Caco-2 (cell line): ENCODE data around the gene SLCO4A1. TPM values are rescaled to one million over a fixed set of nuclear protein-coding genes. Genes with fewer than 3 reads are reported as not detected.

Experiments used
- BruUV-seq: library from RNA; stranded (reverse); fragments of 400-500 nt; replicated peaks from 2 replicates; lab custom pipeline; 2021; lab: Mats Ljungman, UMichigan
- CTCF ChIA-PET: fragments of 300-600 bp; sonication (Branson Sonifier 250); formaldehyde crosslinking; loops from one replicate; lab custom pipeline; 2022; ENCODE audit warnings: antibody characterized with exemption; lab: Charles Lee
- POLR2A ChIA-PET: fragments of 300-600 bp; sonication (Branson Sonifier 250); formaldehyde crosslinking; loops from one replicate; lab custom pipeline; 2022; ENCODE audit warnings: antibody characterized with exemption; lab: Charles Lee
- DNase-seq, 2 experiments: peaks; one replicate each; pipeline versions ENCODE4 v3.0.0 to v3.0.0-alpha.2; 2020 to 2022
- H3K27me3 ChIP-seq: replicated peaks from 2 replicates; pipeline ENCODE4 v1.6.0; 2011; ENCODE audit warnings: low read length; ENCODE audit not compliant: control insufficient read depth, insufficient read depth
- H3K36me3 ChIP-seq: 2 replicates; pipeline ENCODE4 v1.5.1; 2011; ENCODE audit warnings: low read length; ENCODE audit not compliant: control insufficient read depth, insufficient read depth
- H3K4me1 ChIP-seq: fragments of 250-450 bp; sonication (Bioruptor Pico); 2 replicates; pipeline ENCODE4 v1.5.1; 2020; ENCODE audit warnings: mild to moderate bottlenecking
- H3K4me3 ChIP-seq: 2 replicates; pipeline ENCODE4 v1.5.1; 2011; ENCODE audit warnings: low read depth, mild to moderate bottlenecking, control low read depth, low read length
- H3K9me3 ChIP-seq: fragments of 250-450 bp; sonication (Bioruptor Pico); 2 replicates; pipeline ENCODE4 v1.5.1; 2020; ENCODE audit warnings: mild to moderate bottlenecking, moderate library complexity
- H3K27ac Mint-ChIP-seq: one replicate; pipeline ENCODE4 v1.8.0; 2022; ENCODE audit warnings: mixed read lengths; ENCODE audit not compliant: unreplicated experiment
- H3K27me3 Mint-ChIP-seq: one replicate; pipeline ENCODE4 v1.8.0; 2022; ENCODE audit warnings: mixed read lengths; ENCODE audit not compliant: insufficient read depth, unreplicated experiment
- H3K36me3 Mint-ChIP-seq: one replicate; pipeline ENCODE4 v1.8.0; 2022; ENCODE audit warnings: mild to moderate bottlenecking, mixed read lengths; ENCODE audit not compliant: insufficient read depth, unreplicated experiment
- H3K4me1 Mint-ChIP-seq: one replicate; pipeline ENCODE4 v1.8.0; 2022; ENCODE audit warnings: low read depth, mixed read lengths; ENCODE audit not compliant: unreplicated experiment
- H3K4me3 Mint-ChIP-seq: one replicate; pipeline ENCODE4 v1.8.0; 2022; ENCODE audit warnings: mild to moderate bottlenecking, moderate library complexity, mixed read lengths; ENCODE audit not compliant: unreplicated experiment
- H3K9me3 Mint-ChIP-seq: one replicate; pipeline ENCODE4 v1.8.0; 2022; ENCODE audit warnings: mixed read lengths; ENCODE audit not compliant: unreplicated experiment
- CTCF ChIP-seq, 2 experiments: fragments of 200-600 bp in 1 of 2; IDR thresholded peaks; 1 replicate in 1 of 2; 2 replicates in 1 of 2; pipeline versions ENCODE4 v1.5.1 to v1.8.0; 2011 to 2022; ENCODE audit warnings: antibody characterized with exemption in 1 of 2, control low read depth in 1 of 2, inconsistent platforms in 1 of 2, low read depth in 1 of 2, low read length in 1 of 2, mild to moderate bottlenecking in 1 of 2, moderate library complexity in 1 of 2; ENCODE audit not compliant: insufficient read depth in 1 of 2, severe bottlenecking in 1 of 2, unreplicated experiment in 1 of 2
- intact Hi-C: fragments of 100-400 bp; cut with micrococcal nuclease; formaldehyde crosslinking; loops from one replicate; pipeline ENCODE4 v1.10.0; 2022; ENCODE audit not compliant: unreplicated experiment
- total RNA-seq: library from RNA; stranded (reverse); gene quantifications from 2 replicates; pipeline ENCODE4 v1.2.3, GENCODE V29; 2022

SLCO4A1 gene
- total RNA-seq, 1 experiment from 2014 or later: 18.7 TPM

- no peaks in the 10 kb centered on the region; the same call in none of the 2 replicates for H3K27me3 ChIP-seq
- no peak overlapping the region for H3K4me3 ChIP-seq
- DNase-seq: no peak
- intact Hi-C loops: no loop called here
- H3K36me3 ChIP-seq: no peaks in the 10 kb centered on the region
- H3K9me3 ChIP-seq: no peaks in the 10 kb centered on the region; the same call in 1 of the 2 replicates
- Mint-ChIP-seq H3K27me3 (peaks cover 18% of the 10 kb centered on the region), H3K4me3 (no peak overlapping the region), H3K4me1 (no peaks in the 10 kb centered on the region), H3K27ac (no peak overlapping the region), H3K36me3 (no peaks in the 10 kb centered on the region), H3K9me3 (no peaks in the 10 kb centered on the region)
- no peaks in the 10 kb centered on the region for H3K4me1 ChIP-seq
- ChIA-PET POLR2A (no interaction called here), CTCF (interaction anchor here (0.6 kb wide), 1 partner anchor 295 kb away, joined by 7 read pairs; no protein-coding TSS in a partner anchor)
- BruUV-seq: no TSS peak
- no peak for TF ChIP-seq CTCF (IDR thresholded peaks at IDR 0.05; ENCODE audit: insufficient read depth in 1 of 2, low read depth in 1 of 2, low read length in 1 of 2, severe bottlenecking in 1 of 2, unreplicated experiment in 1 of 2)
Observed at GRCh38 chr20:62595069-62595468, 47.2 kb upstream of the SLCO4A1 start.

GRCh38 chr20:62595491-62595890, 46.8 kb upstream of the SLCO4A1 start:
- Histone ChIP-seq H3K27me3 (no peaks in the 10 kb centered on the region; the same call in none of the 2 replicates), H3K36me3 (no peaks in the 10 kb centered on the region), H3K4me1 (no peaks in the 10 kb centered on the region), H3K4me3 (no peak overlapping the region), H3K9me3 (no peaks in the 10 kb centered on the region; the same call in 1 of the 2 replicates)
- no peaks in the 10 kb centered on the region for H3K36me3 Mint-ChIP-seq
- H3K27ac Mint-ChIP-seq: no peak overlapping the region
- no peak overlapping the region for H3K4me3 Mint-ChIP-seq
- peak; percentile 61 to 75 for DNase-seq
- ChIA-PET CTCF (interaction anchor here (0.6 kb wide), 1 partner anchor 295 kb away, joined by 7 read pairs; no protein-coding TSS in a partner anchor), POLR2A (no interaction called here)
- BruUV-seq: no TSS peak
- no peak for TF ChIP-seq CTCF (IDR thresholded peaks at IDR 0.05; ENCODE audit: insufficient read depth in 1 of 2, low read depth in 1 of 2, low read length in 1 of 2, severe bottlenecking in 1 of 2, unreplicated experiment in 1 of 2)
- no peaks in the 10 kb centered on the region for H3K4me1 Mint-ChIP-seq
- peaks cover 21% of the 10 kb centered on the region for H3K27me3 Mint-ChIP-seq
- no peaks in the 10 kb centered on the region for H3K9me3 Mint-ChIP-seq
- intact Hi-C loops: no loop called here

- POLR2A ChIA-PET: no interaction called here
- Histone ChIP-seq H3K9me3 (no peaks in the 10 kb centered on the region; the same call in 1 of the 2 replicates), H3K4me1 (no peaks in the 10 kb centered on the region), H3K36me3 (no peaks in the 10 kb centered on the region), H3K27me3 (no peaks in the 10 kb centered on the region; the same call in none of the 2 replicates), H3K4me3 (no peak overlapping the region)
- DNase-seq: no peak
- Mint-ChIP-seq H3K27ac (no peak overlapping the region), H3K36me3 (no peaks in the 10 kb centered on the region), H3K27me3 (peaks cover 28% of the 10 kb centered on the region), H3K9me3 (no peaks in the 10 kb centered on the region), H3K4me1 (no peaks in the 10 kb centered on the region), H3K4me3 (no peak overlapping the region)
- CTCF ChIA-PET: no interaction called here
- no TSS peak for BruUV-seq
- no peak for TF ChIP-seq CTCF (IDR thresholded peaks at IDR 0.05; ENCODE audit: insufficient read depth in 1 of 2, low read depth in 1 of 2, low read length in 1 of 2, severe bottlenecking in 1 of 2, unreplicated experiment in 1 of 2)
- intact Hi-C loops: no loop called here
Observed at GRCh38 chr20:62596486-62596885, 45.8 kb upstream of the SLCO4A1 start.
